Lower lobe of right lung (tissue), 2 donors: ENCODE data around the gene CDC14B. TPM values are rescaled to one million over a fixed set of nuclear protein-coding genes. Genes with fewer than 3 reads are reported as not detected.

Experiments
- ATAC-seq, 2 donors: fragments of 200-7000 bp; cut with Tn5 transposase; one replicate each; pipeline ENCODE4 v1.9.1; 2020 to 2022; ENCODE audit warnings: mild to moderate bottlenecking in 2 of 2, moderate library complexity in 2 of 2
- DNase-seq: peaks from one replicate; pipeline ENCODE4 v3.0.0-alpha.2; 2020
- H3K27ac ChIP-seq: fragments of 200-600 bp; one replicate; pipeline ENCODE4 v1.8.0; 2022
- H3K27me3 ChIP-seq: fragments of 200-600 bp; one replicate; pipeline ENCODE4 v1.8.0; 2022; ENCODE audit warnings: low read depth
- H3K36me3 ChIP-seq: fragments of 200-600 bp; one replicate; pipeline ENCODE4 v1.8.0; 2022; ENCODE audit warnings: mild to moderate bottlenecking
- H3K4me1 ChIP-seq: fragments of 200-600 bp; one replicate; pipeline ENCODE4 v1.8.0; 2022
- H3K4me3 ChIP-seq: fragments of 200-600 bp; one replicate; pipeline ENCODE4 v1.8.0; 2022; ENCODE audit warnings: mild to moderate bottlenecking
- H3K9me3 ChIP-seq: fragments of 200-600 bp; one replicate; pipeline ENCODE4 v1.8.0; 2022
- CTCF ChIP-seq: fragments of 200-600 bp; IDR thresholded peaks from one replicate; pipeline ENCODE4 v1.8.0; 2022; ENCODE audit warnings: antibody characterized with exemption, mild to moderate bottlenecking
- intact Hi-C: fragments of 100-400 bp; cut with DNase I; formaldehyde crosslinking; loops from one replicate; pipeline ENCODE4 v1.11.0; 2022
- total RNA-seq: library from RNA; stranded (reverse); fragmentation: NEBNext Ultra II Directional; extraction: Animal tissue kit (Norgen Biotek cat#: 25700); gene quantifications from one replicate; pipeline ENCODE4 v1.2.1, GENCODE V29; 2021
- donor health status: DM: no; HTN: yes; CAD: no; lungs with severe emphysema.

Gene CDC14B
- total RNA-seq, 1 donor from 2014 or later: 16.0 TPM

GRCh38 chr9:96574931-96575351 is 44.7 kb downstream of the CDC14B start:
- ATAC-seq (peak in 1 of 2 donors; percentile 11), DNase-seq (no peak)
- Histone ChIP-seq H3K4me1 (no peaks in the 10 kb centered on the region), H3K36me3 (no peaks in the 10 kb centered on the region), H3K27me3 (no peaks in the 10 kb centered on the region), H3K9me3 (no peaks in the 10 kb centered on the region), H3K27ac (no peak overlapping the region), H3K4me3 (peak overlapping the region; percentile 10)
- intact Hi-C loops: no loop called here
- TF ChIP-seq CTCF: no peak

- Histone ChIP-seq H3K27ac (no peak overlapping the region), H3K9me3 (no peaks in the 10 kb centered on the region), H3K36me3 (no peaks in the 10 kb centered on the region), H3K4me1 (no peaks in the 10 kb centered on the region), H3K4me3 (peak overlapping the region; percentile 10), H3K27me3 (no peaks in the 10 kb centered on the region)
- ATAC-seq (no peak), DNase-seq (no peak)
- intact Hi-C loops: no loop called here
- no peak for TF ChIP-seq CTCF
Observed at GRCh38 chr9:96574455-96574854, 45.2 kb downstream of the CDC14B start.

GRCh38 chr9:96567203-96567700 is 52.4 kb downstream of the CDC14B start:
- DNase-seq (no peak), ATAC-seq (peak in 1 of 2 donors; percentile 78)
- Histone ChIP-seq H3K36me3 (peaks cover under 1% of the 10 kb centered on the region), H3K9me3 (no peaks in the 10 kb centered on the region), H3K27ac (peak overlapping the region; percentile 93), H3K4me1 (peaks cover 14% of the 10 kb centered on the region), H3K4me3 (peak overlapping the region; percentile 77), H3K27me3 (no peaks in the 10 kb centered on the region)
- no peak for TF ChIP-seq CTCF
- intact Hi-C loops: no loop called here

- H3K27ac ChIP-seq: peak overlapping the region; percentile 93
- peak overlapping the region; percentile 77 for H3K4me3 ChIP-seq
- intact Hi-C loops: no loop called here
- H3K27me3 ChIP-seq: no peaks in the 10 kb centered on the region
- H3K9me3 ChIP-seq: no peaks in the 10 kb centered on the region
- DNase-seq (peak; percentile 89), ATAC-seq (peak; percentile 96 to 97)
- H3K36me3 ChIP-seq: peaks cover 7% of the 10 kb centered on the region
- peak; percentile 78 for TF ChIP-seq CTCF
- peaks cover 14% of the 10 kb centered on the region for H3K4me1 ChIP-seq
Observed at GRCh38 chr9:96566498-96567202, 53.0 kb downstream of the CDC14B start.

GRCh38 chr9:96565671-96566497 is 53.8 kb downstream of the CDC14B start:
- peaks cover 8% of the 10 kb centered on the region for H3K36me3 ChIP-seq
- peak overlapping the region; percentile 93 for H3K27ac ChIP-seq
- intact Hi-C loops: no loop called here
- H3K4me1 ChIP-seq: peaks cover 14% of the 10 kb centered on the region
- no peaks in the 10 kb centered on the region for H3K9me3 ChIP-seq
- peak overlapping the region; percentile 77 for H3K4me3 ChIP-seq
- DNase-seq (no peak), ATAC-seq (peak in 1 of 2 donors; percentile 31)
- no peak for TF ChIP-seq CTCF
- no peaks in the 10 kb centered on the region for H3K27me3 ChIP-seq
